ENCODE measurements around the gene HSPA2. TPM values are rescaled to one million over a fixed set of nuclear protein-coding genes. Genes with fewer than 3 reads are reported as not detected.
A peak's percentile ranks its signal among the peaks of the same experiment; 100 is the strongest.

Gene HSPA2
- total RNA-seq, 2 experiments from 2014 or later = 1.5 to 1.9 TPM

- peaks cover 47% of the 10 kb centered on the region for H3K4me1 ChIP-seq (ENCODE audit: insufficient read depth, low read length)
- peaks cover 71% of the 10 kb centered on the region for H3K36me3 Mint-ChIP-seq (ENCODE audit: low read depth)
- peaks cover 72% of the 10 kb centered on the region for H3K4me1 Mint-ChIP-seq (ENCODE audit: low read depth)
- intact Hi-C loops (cut with DNase I, micrococcal nuclease) = loop anchor here (1.0 to 10.0 kb wide), 7 partner anchors 10 to 857 kb away; partner anchors contain the start of genes MAX (in 2 of the 2), MTHFD1 (in 2 of the 2), WDR89 (in 2 of the 2) and CHURC1 (in 1 of the 2)
- ChIA-PET CTCF (interaction anchor here (1.6 to 3.2 kb wide), 4 partner anchors 10 to 72 kb away, joined by 3 to 44 read pairs (median 8); no protein-coding TSS in a partner anchor), POLR2A (interaction anchor here (0.7 to 6.5 kb wide), 17 partner anchors 8 to 860 kb away, joined by 3 to 112 read pairs (median 6); partner anchors contain the start of genes AKAP5, CHURC1, HSPA2 and MAX)
- H3K27me3 Mint-ChIP-seq = peaks cover 4% of the 10 kb centered on the region
- no peaks in the 10 kb centered on the region for H3K9me3 ChIP-seq (ENCODE audit: control insufficient read depth in 1 of 2, insufficient read depth in 1 of 2, low read length in 2 of 2)
- no peak for ATAC-seq (ENCODE audit: poor library complexity)
- peak overlapping the region; percentile 100 for H3K4me3 Mint-ChIP-seq
- peak overlapping the region; percentile 96 for H3K4me3 ChIP-seq (ENCODE audit: low read length)
- DNase-seq = peak in 4 of 14 experiments; percentile 19 to 76 (median 57)
- peak overlapping the region; percentile 98 to 100 for H3K27ac ChIP-seq (ENCODE audit: low read depth in 1 of 2, low read length in 2 of 2)
- H3K36me3 ChIP-seq (ENCODE audit: insufficient read depth, low read length) = peaks cover 16% of the 10 kb centered on the region
- H3K27ac Mint-ChIP-seq = peak overlapping the region; percentile 100
- H3K27me3 ChIP-seq (ENCODE audit: control insufficient read depth in 1 of 2, insufficient read depth in 2 of 2, low read length in 2 of 2) = no peaks in the 10 kb centered on the region
- no peaks in the 10 kb centered on the region for H3K9me3 Mint-ChIP-seq
- TF ChIP-seq, protein P1, sequence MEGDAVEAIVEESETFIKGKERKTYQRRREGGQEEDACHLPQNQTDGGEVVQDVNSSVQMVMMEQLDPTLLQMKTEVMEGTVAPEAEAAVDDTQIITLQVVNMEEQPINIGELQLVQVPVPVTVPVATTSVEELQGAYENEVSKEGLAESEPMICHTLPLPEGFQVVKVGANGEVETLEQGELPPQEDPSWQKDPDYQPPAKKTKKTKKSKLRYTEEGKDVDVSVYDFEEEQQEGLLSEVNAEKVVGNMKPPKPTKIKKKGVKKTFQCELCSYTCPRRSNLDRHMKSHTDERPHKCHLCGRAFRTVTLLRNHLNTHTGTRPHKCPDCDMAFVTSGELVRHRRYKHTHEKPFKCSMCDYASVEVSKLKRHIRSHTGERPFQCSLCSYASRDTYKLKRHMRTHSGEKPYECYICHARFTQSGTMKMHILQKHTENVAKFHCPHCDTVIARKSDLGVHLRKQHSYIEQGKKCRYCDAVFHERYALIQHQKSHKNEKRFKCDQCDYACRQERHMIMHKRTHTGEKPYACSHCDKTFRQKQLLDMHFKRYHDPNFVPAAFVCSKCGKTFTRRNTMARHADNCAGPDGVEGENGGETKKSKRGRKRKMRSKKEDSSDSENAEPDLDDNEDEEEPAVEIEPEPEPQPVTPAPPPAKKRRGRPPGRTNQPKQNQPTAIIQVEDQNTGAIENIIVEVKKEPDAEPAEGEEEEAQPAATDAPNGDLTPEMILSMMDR (IDR thresholded peaks at IDR 0.05) = no peak
Measured at GRCh38 chr14:64501411-64502171, 39.0 kb upstream of the HSPA2 start.

DNA sequence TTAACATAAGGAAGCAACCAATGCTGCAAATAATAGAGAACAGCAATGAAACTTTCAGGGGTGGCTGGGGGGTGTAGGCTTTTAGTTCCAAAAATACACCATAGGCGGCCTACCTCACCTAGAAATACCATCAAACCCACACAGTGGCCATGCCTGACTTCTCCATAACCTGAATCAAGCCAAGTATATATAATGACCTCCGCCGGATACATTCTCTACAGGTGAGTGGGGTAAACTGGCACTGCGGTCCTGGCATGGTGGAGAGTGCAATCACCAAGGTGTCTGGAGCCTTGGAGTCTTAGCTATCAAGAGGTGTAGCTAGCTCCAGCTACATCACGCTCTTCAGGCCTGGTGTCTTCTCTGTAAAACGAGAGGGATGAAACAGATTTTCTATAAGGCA, 38.1 kb upstream of the HSPA2 start:
- peak overlapping the region; percentile 100 for H3K27ac Mint-ChIP-seq
- H3K4me1 Mint-ChIP-seq (ENCODE audit: low read depth) = peaks cover 72% of the 10 kb centered on the region
- H3K4me3 Mint-ChIP-seq = peak overlapping the region; percentile 100
- DNase-seq (peak in 9 of 14 experiments; percentile 7 to 67 (median 20)), ATAC-seq (ENCODE audit: poor library complexity) (no peak)
- Histone ChIP-seq H3K4me3 (ENCODE audit: low read length) (peak overlapping the region; percentile 96), H3K4me1 (ENCODE audit: insufficient read depth, low read length) (peaks cover 53% of the 10 kb centered on the region), H3K36me3 (ENCODE audit: insufficient read depth, low read length) (peaks cover 13% of the 10 kb centered on the region), H3K27me3 (ENCODE audit: control insufficient read depth in 1 of 2, insufficient read depth in 2 of 2, low read length in 2 of 2) (no peaks in the 10 kb centered on the region), H3K27ac (ENCODE audit: low read depth in 1 of 2, low read length in 2 of 2) (peak overlapping the region; percentile 98 to 100), H3K9me3 (ENCODE audit: control insufficient read depth in 1 of 2, insufficient read depth in 1 of 2, low read length in 2 of 2) (no peaks in the 10 kb centered on the region)
- ChIA-PET POLR2A (interaction anchor here (0.6 to 6.5 kb wide), 18 partner anchors 9 to 860 kb away, joined by 3 to 112 read pairs (median 7); partner anchors contain the start of genes AKAP5, CHURC1, HSPA2 and MTHFD1), CTCF (interaction anchor here (1.0 to 3.2 kb wide), 5 partner anchors 9 to 72 kb away, joined by 3 to 44 read pairs (median 8); no protein-coding TSS in a partner anchor)
- intact Hi-C loops (cut with DNase I, micrococcal nuclease) = loop anchor here (1.0 to 10.0 kb wide), 7 partner anchors 9 to 858 kb away; partner anchors contain the start of genes MAX (in 2 of the 2), MTHFD1 (in 2 of the 2), WDR89 (in 2 of the 2) and CHURC1 (in 1 of the 2)
- H3K9me3 Mint-ChIP-seq = no peaks in the 10 kb centered on the region
- H3K27me3 Mint-ChIP-seq = peaks cover 4% of the 10 kb centered on the region
- TF ChIP-seq, protein P1 (IDR thresholded peaks at IDR 0.05) = no peak
- peaks cover 63% of the 10 kb centered on the region for H3K36me3 Mint-ChIP-seq (ENCODE audit: low read depth)

DNA sequence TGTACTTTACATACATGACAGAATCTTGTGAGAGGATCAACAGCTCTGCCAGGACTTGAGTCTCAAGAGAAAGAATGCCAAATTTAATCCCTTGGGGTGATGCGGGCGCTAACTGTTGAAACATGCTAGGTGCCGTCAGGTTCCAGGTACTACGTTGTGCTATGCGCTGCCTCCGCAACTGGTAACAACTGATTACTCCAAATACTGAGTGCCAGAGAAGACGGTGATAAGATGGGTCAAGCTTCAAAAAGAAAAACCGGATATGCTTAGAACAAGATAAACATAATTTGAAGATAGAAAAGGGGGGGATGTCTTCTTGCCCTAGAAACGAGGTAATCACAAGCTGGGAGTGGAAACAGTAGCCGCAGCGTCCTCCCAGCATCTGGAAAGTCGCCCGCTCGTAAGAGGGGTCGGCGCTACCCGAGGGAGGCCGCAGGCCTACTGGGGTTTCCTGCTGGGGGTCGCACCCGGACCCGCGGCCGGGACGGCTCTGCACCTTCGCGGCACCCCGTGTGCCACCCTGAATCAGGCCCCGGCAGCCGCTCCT, 37.6 kb upstream of the HSPA2 start:
- no peaks in the 10 kb centered on the region for H3K27me3 ChIP-seq (ENCODE audit: control insufficient read depth in 1 of 2, insufficient read depth in 2 of 2, low read length in 2 of 2)
- peaks cover 4% of the 10 kb centered on the region for H3K27me3 Mint-ChIP-seq
- peaks cover 58% of the 10 kb centered on the region for H3K36me3 Mint-ChIP-seq (ENCODE audit: low read depth)
- TF ChIP-seq, protein P1 (IDR thresholded peaks at IDR 0.05) = no peak
- peaks cover 72% of the 10 kb centered on the region for H3K4me1 Mint-ChIP-seq (ENCODE audit: low read depth)
- H3K4me3 Mint-ChIP-seq = peak overlapping the region; percentile 100
- no peaks in the 10 kb centered on the region for H3K9me3 ChIP-seq (ENCODE audit: control insufficient read depth in 1 of 2, insufficient read depth in 1 of 2, low read length in 2 of 2)
- no peaks in the 10 kb centered on the region for H3K9me3 Mint-ChIP-seq
- peak overlapping the region; percentile 98 to 100 for H3K27ac ChIP-seq (ENCODE audit: low read depth in 1 of 2, low read length in 2 of 2)
- H3K36me3 ChIP-seq (ENCODE audit: insufficient read depth, low read length) = peaks cover 8% of the 10 kb centered on the region
- ATAC-seq (ENCODE audit: poor library complexity) (no peak), DNase-seq (peak in 11 of 14 experiments; percentile 15 to 60 (median 23))
- intact Hi-C loops (cut with DNase I, micrococcal nuclease) = loop anchor here (1.0 to 10.0 kb wide), 7 partner anchors 8 to 858 kb away; partner anchors contain the start of genes MAX (in 2 of the 2), MTHFD1 (in 2 of the 2), WDR89 (in 2 of the 2) and CHURC1 (in 1 of the 2)
- peak overlapping the region; percentile 96 for H3K4me3 ChIP-seq (ENCODE audit: low read length)
- peak overlapping the region; percentile 100 for H3K27ac Mint-ChIP-seq
- ChIA-PET POLR2A (interaction anchor here (0.6 to 6.5 kb wide), 21 partner anchors 7 to 860 kb away, joined by 3 to 112 read pairs (median 7); partner anchors contain the start of genes AKAP5, CHURC1, HSPA2 and MTHFD1), CTCF (interaction anchor here (1.0 to 3.2 kb wide), 5 partner anchors 8 to 73 kb away, joined by 3 to 44 read pairs (median 8); no protein-coding TSS in a partner anchor)
- H3K4me1 ChIP-seq (ENCODE audit: insufficient read depth, low read length) = peaks cover 58% of the 10 kb centered on the region
